GM21576 (cell line): ENCODE measurements around the gene NMUR1.
"Not testable (repeated sequence)": the region's sequence is repeated elsewhere in the genome, so short reads cannot be mapped to it uniquely, and the experiment has no call there.

Experiments used
- ATAC-seq: cut with Tn5 transposase; IDR thresholded peaks from one replicate; pipeline ENCODE4 v1.9.1; 2021; ENCODE audit warnings: mild to moderate bottlenecking, moderate library complexity; ENCODE audit not compliant: unreplicated experiment

NMUR1 gene

GRCh38 chr2:231530099-231531011 lies at the start of gene NMUR1:
Gene NMUR1, minus strand, starts transcription at chr2:231530445. Its CDS starts 84 bp downstream, at chr2:231530361.
- ATAC-seq: no peak

GRCh38 chr2:231579560-231579959 lies 49.3 kb upstream of the NMUR1 start:
- ATAC-seq: no peak

GRCh38 chr2:231578655-231579054 lies 48.4 kb upstream of the NMUR1 start:
- not testable (repeated sequence) for ATAC-seq

- ATAC-seq: no peak
These were observed 46.2 kb upstream of the NMUR1 start for GRCh38 chr2:231576465-231576864.

GRCh38 chr2:231575612-231576256 lies 45.5 kb upstream of the NMUR1 start:
- ATAC-seq: no peak

GRCh38 chr2:231573698-231574421 lies 43.6 kb upstream of the NMUR1 start:
- ATAC-seq: no peak

- no peak for ATAC-seq
These were observed 42.9 kb upstream of the NMUR1 start for GRCh38 chr2:231573096-231573495.

- ATAC-seq: no peak
These were observed 41.5 kb upstream of the NMUR1 start for GRCh38 chr2:231571661-231572191.

GRCh38 chr2:231570915-231571314 lies 40.7 kb upstream of the NMUR1 start:
- not testable (repeated sequence) for ATAC-seq

- no peak for ATAC-seq
These were observed 38.7 kb upstream of the NMUR1 start for GRCh38 chr2:231568785-231569435.

GRCh38 chr2:231568098-231568784 lies 38.0 kb upstream of the NMUR1 start:
- ATAC-seq: no peak

GRCh38 chr2:231567159-231567558 lies 36.9 kb upstream of the NMUR1 start:
- ATAC-seq: no peak

GRCh38 chr2:231565887-231566594 lies 35.8 kb upstream of the NMUR1 start:
- ATAC-seq: no peak

- no peak for ATAC-seq
These were observed 33.2 kb upstream of the NMUR1 start for GRCh38 chr2:231563378-231563961.

GRCh38 chr2:231557571-231558217 lies 27.4 kb upstream of the NMUR1 start:
- ATAC-seq: peak; percentile 85

- ATAC-seq: no peak
These were observed 26.7 kb upstream of the NMUR1 start for GRCh38 chr2:231556981-231557380.

GRCh38 chr2:231556496-231556895 lies 26.3 kb upstream of the NMUR1 start:
- ATAC-seq: not testable (repeated sequence)

- no peak for ATAC-seq
These were observed 24.7 kb upstream of the NMUR1 start for GRCh38 chr2:231554748-231555545.
